AG09309 (cell line): ENCODE measurements around the gene ZNF330.
A peak's percentile ranks its signal among the peaks of the same experiment; 100 is the strongest.

Experiments used
- DNase-seq: peaks from one replicate; pipeline ENCODE4 v3.0.0-alpha.2; 2010; ENCODE audit warnings: low read depth
- H3K4me3 ChIP-seq: 2 replicates; pipeline ENCODE4 v1.5.1; 2011; ENCODE audit warnings: mild to moderate bottlenecking, low read depth, low read length, moderate library complexity; ENCODE audit not compliant: control insufficient read depth
- TF ChIP-seq, protein P1 (sequence below): IDR thresholded peaks from 2 replicates; pipeline ENCODE4 v1.5.1; 2011; ENCODE audit warnings: mild to moderate bottlenecking, low read depth, low read length, inconsistent platforms; ENCODE audit not compliant: insufficient read depth, control insufficient read depth; ENCODE audit errors: missing control alignments

Gene ZNF330

GRCh38 chr4:141258558-141258957 is 37.9 kb downstream of the ZNF330 start:
- TF ChIP-seq, protein P1, sequence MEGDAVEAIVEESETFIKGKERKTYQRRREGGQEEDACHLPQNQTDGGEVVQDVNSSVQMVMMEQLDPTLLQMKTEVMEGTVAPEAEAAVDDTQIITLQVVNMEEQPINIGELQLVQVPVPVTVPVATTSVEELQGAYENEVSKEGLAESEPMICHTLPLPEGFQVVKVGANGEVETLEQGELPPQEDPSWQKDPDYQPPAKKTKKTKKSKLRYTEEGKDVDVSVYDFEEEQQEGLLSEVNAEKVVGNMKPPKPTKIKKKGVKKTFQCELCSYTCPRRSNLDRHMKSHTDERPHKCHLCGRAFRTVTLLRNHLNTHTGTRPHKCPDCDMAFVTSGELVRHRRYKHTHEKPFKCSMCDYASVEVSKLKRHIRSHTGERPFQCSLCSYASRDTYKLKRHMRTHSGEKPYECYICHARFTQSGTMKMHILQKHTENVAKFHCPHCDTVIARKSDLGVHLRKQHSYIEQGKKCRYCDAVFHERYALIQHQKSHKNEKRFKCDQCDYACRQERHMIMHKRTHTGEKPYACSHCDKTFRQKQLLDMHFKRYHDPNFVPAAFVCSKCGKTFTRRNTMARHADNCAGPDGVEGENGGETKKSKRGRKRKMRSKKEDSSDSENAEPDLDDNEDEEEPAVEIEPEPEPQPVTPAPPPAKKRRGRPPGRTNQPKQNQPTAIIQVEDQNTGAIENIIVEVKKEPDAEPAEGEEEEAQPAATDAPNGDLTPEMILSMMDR, result no peak
- no peak overlapping the region for H3K4me3 ChIP-seq
- no peak for DNase-seq

DNA sequence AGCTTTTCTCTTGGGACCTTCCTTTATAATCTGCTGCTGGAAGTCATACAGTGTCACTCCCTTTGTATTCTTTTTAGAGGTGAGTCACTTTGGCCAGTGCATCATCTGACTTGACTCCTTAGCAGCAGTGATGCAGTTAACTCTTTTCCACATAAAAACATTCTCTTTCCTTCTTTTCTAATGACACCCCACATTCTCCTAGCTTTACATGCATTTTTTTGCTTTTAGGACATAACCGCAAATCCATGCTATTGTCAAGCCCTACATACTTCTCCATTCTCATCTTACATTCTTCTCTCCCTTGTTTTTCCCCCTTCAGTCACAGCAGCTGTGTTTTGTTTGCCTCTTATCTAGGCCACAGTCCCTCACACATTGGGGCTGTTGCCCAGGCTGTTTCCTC is 55.1 kb downstream of the ZNF330 start:
- TF ChIP-seq, protein P1, result no peak
- peak; percentile 86 for DNase-seq
- H3K4me3 ChIP-seq, result no peak overlapping the region

GRCh38 chr4:141283152-141283551 is 62.5 kb downstream of the ZNF330 start:
- TF ChIP-seq, protein P1, result no peak
- DNase-seq, result no peak
- no peak overlapping the region for H3K4me3 ChIP-seq

DNA sequence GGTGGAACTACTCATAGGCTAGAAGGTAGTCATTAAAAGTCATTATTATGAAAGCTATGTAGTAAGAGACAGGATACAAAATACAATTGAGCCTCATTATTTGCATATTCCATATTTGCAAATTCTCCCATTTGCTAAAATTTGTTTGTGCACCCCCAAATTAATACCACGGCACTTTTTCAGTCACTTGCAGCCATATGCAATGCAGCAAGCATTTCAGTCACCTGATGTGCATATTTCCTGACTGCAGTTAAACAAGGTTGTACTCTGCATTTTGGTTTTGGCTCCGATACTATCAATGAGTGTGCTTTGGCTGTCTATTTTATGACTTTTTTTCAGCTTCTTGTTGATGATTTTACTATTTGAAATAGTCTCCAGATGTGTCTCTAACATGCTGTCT is 62.9 kb downstream of the ZNF330 start:
- TF ChIP-seq, protein P1, result no peak
- H3K4me3 ChIP-seq, result no peak overlapping the region
- no peak for DNase-seq
